H9 (cell line): Measurements from ENCODE around the gene NFASC. TPM values are rescaled to one million over a fixed set of nuclear protein-coding genes. Genes with fewer than 3 reads are reported as not detected.

Experiments used
- DNase-seq: peaks from one replicate; pipeline ENCODE4 v3.0.0-alpha.2; 2017
- H2AFZ ChIP-seq: one replicate; pipeline ENCODE4 v1.6.1; 2013; ENCODE audit warnings: mild to moderate bottlenecking, low read length, control low read depth, moderate library complexity
- H2AK5ac ChIP-seq: 2 replicates; pipeline ENCODE4 v1.6.1; 2013; ENCODE audit warnings: low read length, control low read depth, mixed read lengths; ENCODE audit not compliant: insufficient read length
- H2BK120ac ChIP-seq: one replicate; pipeline ENCODE4 v1.6.1; 2013; ENCODE audit warnings: low read depth, mild to moderate bottlenecking, low read length, control low read depth, inconsistent platforms; ENCODE audit not compliant: poor library complexity, severe bottlenecking
- H2BK12ac ChIP-seq: 2 replicates; pipeline ENCODE4 v1.6.1; 2013; ENCODE audit warnings: low read length, control low read depth, mixed read lengths, low read depth; ENCODE audit not compliant: insufficient read length
- H2BK15ac ChIP-seq: 2 replicates; pipeline ENCODE4 v1.6.1; 2013; ENCODE audit warnings: low read depth, low read length, control low read depth
- H2BK20ac ChIP-seq: one replicate; pipeline ENCODE4 v1.6.1; 2013; ENCODE audit warnings: low read depth, mild to moderate bottlenecking, low read length, control low read depth, inconsistent platforms; ENCODE audit not compliant: poor library complexity, severe bottlenecking
- H2BK5ac ChIP-seq: 2 replicates; pipeline ENCODE4 v1.6.1; 2013; ENCODE audit warnings: low read length, control low read depth, mixed read lengths; ENCODE audit not compliant: insufficient read length
- H3K14ac ChIP-seq: 2 replicates; pipeline ENCODE4 v1.6.1; 2013; ENCODE audit warnings: low read length, control low read depth; ENCODE audit not compliant: insufficient read depth
- H3K18ac ChIP-seq: 2 replicates; pipeline ENCODE4 v1.6.1; 2013; ENCODE audit warnings: low read depth, mild to moderate bottlenecking, mixed read lengths, low read length, control low read depth; ENCODE audit not compliant: insufficient read length
- H3K23ac ChIP-seq: 2 replicates; pipeline ENCODE4 v1.6.1; 2013; ENCODE audit warnings: low read length, control low read depth, mixed read lengths, low read depth; ENCODE audit not compliant: insufficient read length
- H3K23me2 ChIP-seq: 2 replicates; pipeline ENCODE4 v1.6.1; 2013; ENCODE audit warnings: low read depth, mild to moderate bottlenecking, mixed read lengths, low read length, control low read depth; ENCODE audit not compliant: insufficient read length, poor library complexity, severe bottlenecking
- H3K27ac ChIP-seq: 2 replicates; pipeline ENCODE4 v1.5.1; 2013; ENCODE audit warnings: low read length, control low read depth, mixed read lengths, low read depth; ENCODE audit not compliant: insufficient read length
- H3K27me3 ChIP-seq: 2 replicates; pipeline ENCODE4 v1.6.1; 2013; ENCODE audit warnings: low read length, control low read depth, inconsistent platforms; ENCODE audit not compliant: insufficient read depth
- H3K4ac ChIP-seq: 2 replicates; pipeline ENCODE4 v1.6.1; 2013; ENCODE audit warnings: low read depth, mild to moderate bottlenecking, control low read depth, inconsistent platforms, low read length, moderate library complexity
- H3K4me1 ChIP-seq: 2 replicates; pipeline ENCODE4 v1.6.1; 2013; ENCODE audit warnings: low read length, control low read depth, inconsistent platforms; ENCODE audit not compliant: insufficient read depth
- H3K4me2 ChIP-seq: 2 replicates; pipeline ENCODE4 v1.6.1; 2013; ENCODE audit warnings: low read length, control low read depth, mixed read lengths; ENCODE audit not compliant: insufficient read length, insufficient read depth
- H3K56ac ChIP-seq: 2 replicates; pipeline ENCODE4 v1.6.1; 2013; ENCODE audit warnings: low read depth, mild to moderate bottlenecking, mixed read lengths, low read length, control low read depth; ENCODE audit not compliant: insufficient read length
- H3K79me1 ChIP-seq: 2 replicates; pipeline ENCODE4 v1.6.1; 2013; ENCODE audit warnings: low read depth, mild to moderate bottlenecking, moderate library complexity, low read length, control low read depth, inconsistent platforms; ENCODE audit not compliant: insufficient read depth, poor library complexity, severe bottlenecking
- H3K79me2 ChIP-seq: 2 replicates; pipeline ENCODE4 v1.6.1; 2013; ENCODE audit warnings: low read length, control low read depth, inconsistent platforms; ENCODE audit not compliant: insufficient read depth
- H3K9ac ChIP-seq: 2 replicates; pipeline ENCODE4 v1.6.1; 2013; ENCODE audit warnings: low read length, control low read depth, mixed read lengths; ENCODE audit not compliant: insufficient read length; ENCODE audit errors: extremely low read depth
- H3K9me3 ChIP-seq: one replicate; pipeline ENCODE4 v1.6.1; 2013; ENCODE audit warnings: low read depth, low read length, inconsistent platforms; ENCODE audit not compliant: control insufficient read depth
- H3T11ph ChIP-seq: one replicate; pipeline ENCODE4 v1.6.1; 2013; ENCODE audit warnings: mild to moderate bottlenecking, low read length, control low read depth, inconsistent platforms
- H4K20me1 ChIP-seq: one replicate; pipeline ENCODE4 v1.6.1; 2013; ENCODE audit not compliant: control insufficient read depth, insufficient read length, insufficient read depth
- H4K5ac ChIP-seq: 2 replicates; pipeline ENCODE4 v1.6.1; 2013; ENCODE audit warnings: low read depth, mild to moderate bottlenecking, mixed read lengths, low read length, control low read depth; ENCODE audit not compliant: insufficient read length
- H4K8ac ChIP-seq: replicated peaks from 2 replicates; pipeline ENCODE4 v1.6.1; 2013; ENCODE audit warnings: low read length, control low read depth, mixed read lengths, low read depth; ENCODE audit not compliant: insufficient read length
- H4K91ac ChIP-seq: 2 replicates; pipeline ENCODE4 v1.6.1; 2013; ENCODE audit warnings: low read depth, mild to moderate bottlenecking, moderate library complexity, mixed read lengths, low read length, control low read depth; ENCODE audit not compliant: insufficient read length
- H3K27ac Mint-ChIP-seq, 3 experiments: 2 replicates in 2 of 3; 3 replicates in 1 of 3; pipeline ENCODE4 v1.8.0; 2020 to 2021; ENCODE audit warnings: mixed read lengths in 3 of 3, mild to moderate bottlenecking in 1 of 3, moderate library complexity in 1 of 3
- H3K27me3 Mint-ChIP-seq: 2 replicates; pipeline ENCODE4 v1.8.0; 2021; ENCODE audit warnings: low read depth, mild to moderate bottlenecking, moderate library complexity, mixed read lengths
- H3K36me3 Mint-ChIP-seq, 3 experiments: 2 replicates in 2 of 3; 3 replicates in 1 of 3; pipeline ENCODE4 v1.8.0; 2020 to 2021; ENCODE audit warnings: low read depth in 3 of 3, mixed read lengths in 3 of 3; ENCODE audit not compliant: insufficient read depth in 1 of 3
- H3K4me1 Mint-ChIP-seq, 2 experiments: 2 replicates each; pipeline ENCODE4 v1.8.0; 2020; ENCODE audit warnings: mixed read lengths in 2 of 2
- H3K4me3 Mint-ChIP-seq, 2 experiments: 2 replicates in 1 of 2; 3 replicates in 1 of 2; pipeline ENCODE4 v1.8.0; 2020 to 2021; ENCODE audit warnings: mild to moderate bottlenecking in 2 of 2, mixed read lengths in 2 of 2, moderate library complexity in 1 of 2
- H3K9me3 Mint-ChIP-seq, 2 experiments: 2 replicates in 1 of 2; 3 replicates in 1 of 2; pipeline ENCODE4 v1.8.0; 2020; ENCODE audit warnings: mild to moderate bottlenecking in 2 of 2, mixed read lengths in 2 of 2, moderate library complexity in 1 of 2
- WGBS: extraction: QIAGEN DNeasy Blood & Tissue Kit; methylation state at CpG from one replicate; pipeline ENCODE4 v1.1.7; 2013; ENCODE audit warnings: missing lambda C conversion rate, low lambda C conversion rate, mixed read lengths; ENCODE audit not compliant: insufficient read length; ENCODE audit errors: extremely low coverage; 5-methylcytosine and 5-hydroxymethylcytosine counted together
- total RNA-seq: library from RNA; stranded (reverse); gene quantifications from 2 replicates; pipeline ENCODE4 v1.2.1, GENCODE V29; 2021
- TF ChIP-seq, protein P1 (sequence below): fragments of 200-600 bp; sonication (generic); conservative IDR thresholded peaks from 3 replicates; pipeline ENCODE4 v1.8.0; 2021; ENCODE audit warnings: antibody characterized with exemption, mild to moderate bottlenecking

NFASC gene
- total RNA-seq, 1 experiment from 2014 or later, result 5.0 TPM

DNA sequence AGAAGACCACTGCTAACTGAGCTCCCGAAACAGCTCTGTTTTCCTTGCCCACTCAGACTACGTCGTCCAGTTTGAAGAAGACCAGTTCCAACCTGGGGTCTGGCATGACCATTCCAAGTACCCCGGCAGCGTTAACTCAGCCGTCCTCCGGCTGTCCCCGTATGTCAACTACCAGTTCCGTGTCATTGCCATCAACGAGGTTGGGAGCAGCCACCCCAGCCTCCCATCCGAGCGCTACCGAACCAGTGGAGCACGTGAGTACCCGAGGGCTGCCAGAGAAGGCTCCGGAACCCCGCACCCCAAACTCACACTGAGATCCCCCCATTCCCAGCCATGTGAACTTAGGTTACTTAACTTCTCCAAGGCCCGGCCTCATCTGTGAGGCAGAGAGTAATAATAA, 108.6 kb downstream of the NFASC start:
- no peak overlapping the region for H2BK12ac ChIP-seq
- H4K5ac ChIP-seq, result no peak overlapping the region
- no peak for DNase-seq
- H3K4me2 ChIP-seq, result no peak overlapping the region
- no peak overlapping the region for H3K56ac ChIP-seq
- no peaks in the 10 kb centered on the region for H4K20me1 ChIP-seq
- Mint-ChIP-seq H3K4me1 (no peaks in the 10 kb centered on the region), H3K9me3 (no peaks in the 10 kb centered on the region), H3K27me3 (no peaks in the 10 kb centered on the region), H3K4me3 (no peak overlapping the region), H3K27ac (0 out of 7 replicates have a peak overlapping the region, but pooled peaks of 1 of the 3 experiments have one; percentile 43), H3K36me3 (no peaks in the 10 kb centered on the region; a peak in 1 of 7 replicates)
- no peaks in the 10 kb centered on the region for H3K79me1 ChIP-seq
- H3K4ac ChIP-seq, result no peak overlapping the region
- H3K9ac ChIP-seq, result no peak overlapping the region
- H3K27ac ChIP-seq, result no peak overlapping the region
- no peak overlapping the region for H4K8ac ChIP-seq
- TF ChIP-seq, protein P1, sequence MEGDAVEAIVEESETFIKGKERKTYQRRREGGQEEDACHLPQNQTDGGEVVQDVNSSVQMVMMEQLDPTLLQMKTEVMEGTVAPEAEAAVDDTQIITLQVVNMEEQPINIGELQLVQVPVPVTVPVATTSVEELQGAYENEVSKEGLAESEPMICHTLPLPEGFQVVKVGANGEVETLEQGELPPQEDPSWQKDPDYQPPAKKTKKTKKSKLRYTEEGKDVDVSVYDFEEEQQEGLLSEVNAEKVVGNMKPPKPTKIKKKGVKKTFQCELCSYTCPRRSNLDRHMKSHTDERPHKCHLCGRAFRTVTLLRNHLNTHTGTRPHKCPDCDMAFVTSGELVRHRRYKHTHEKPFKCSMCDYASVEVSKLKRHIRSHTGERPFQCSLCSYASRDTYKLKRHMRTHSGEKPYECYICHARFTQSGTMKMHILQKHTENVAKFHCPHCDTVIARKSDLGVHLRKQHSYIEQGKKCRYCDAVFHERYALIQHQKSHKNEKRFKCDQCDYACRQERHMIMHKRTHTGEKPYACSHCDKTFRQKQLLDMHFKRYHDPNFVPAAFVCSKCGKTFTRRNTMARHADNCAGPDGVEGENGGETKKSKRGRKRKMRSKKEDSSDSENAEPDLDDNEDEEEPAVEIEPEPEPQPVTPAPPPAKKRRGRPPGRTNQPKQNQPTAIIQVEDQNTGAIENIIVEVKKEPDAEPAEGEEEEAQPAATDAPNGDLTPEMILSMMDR, result no peak
- no peak overlapping the region for H3K14ac ChIP-seq
- no peak overlapping the region for H2AK5ac ChIP-seq
- H2BK120ac ChIP-seq, result no peak overlapping the region
- no peak overlapping the region for H3T11ph ChIP-seq
- no peaks in the 10 kb centered on the region for H3K9me3 ChIP-seq
- H4K91ac ChIP-seq, result no peak overlapping the region
- no peak overlapping the region for H3K18ac ChIP-seq
- no peak overlapping the region for H2BK5ac ChIP-seq
- H2AFZ ChIP-seq, result no peak overlapping the region
- no peak overlapping the region for H2BK20ac ChIP-seq
- H3K27me3 ChIP-seq, result no peaks in the 10 kb centered on the region
- H3K23ac ChIP-seq, result no peak overlapping the region
- no peaks in the 10 kb centered on the region for H3K4me1 ChIP-seq
- WGBS, result no CpG with 5 or more reads among the region's 18 CpGs
- no peaks in the 10 kb centered on the region for H3K23me2 ChIP-seq
- H2BK15ac ChIP-seq, result no peak overlapping the region
- no peaks in the 10 kb centered on the region for H3K79me2 ChIP-seq
